OCI-M2 (cell line): ENCODE results near the gene GLI1.
A peak's percentile ranks its signal among the peaks of the same experiment; 100 is the strongest.
"Not testable (repeated sequence)": the region's sequence is repeated elsewhere in the genome, so short reads cannot be mapped to it uniquely, and the experiment has no call there.

ENCODE experiments used
- DNase-seq: peaks from one replicate; lab custom pipeline; 2025; ENCODE audit not compliant: unreplicated experiment; lab: John Stamatoyannopoulos, UW

Gene GLI1

GRCh38 chr12:57441393-57441792 is 18.2 kb upstream of the GLI1 start:
- not testable (repeated sequence) for DNase-seq

- DNase-seq: no peak
Observed at GRCh38 chr12:57441846-57442427, 17.6 kb upstream of the GLI1 start.

GRCh38 chr12:57444337-57444736 is 15.2 kb upstream of the GLI1 start:
- DNase-seq: not testable (repeated sequence)

GRCh38 chr12:57444744-57445143 is 14.8 kb upstream of the GLI1 start:
- no peak for DNase-seq

GRCh38 chr12:57446292-57446960 is 13.2 kb upstream of the GLI1 start:
- no peak for DNase-seq

- DNase-seq: no peak
Observed at GRCh38 chr12:57448669-57449068, 10.9 kb upstream of the GLI1 start.

GRCh38 chr12:57449375-57449774 is 10.2 kb upstream of the GLI1 start:
- no peak for DNase-seq

- no peak for DNase-seq
Observed at GRCh38 chr12:57450057-57450456, 9.5 kb upstream of the GLI1 start.

- DNase-seq: no peak
Observed at GRCh38 chr12:57451233-57451778, 8.3 kb upstream of the GLI1 start.

- DNase-seq: no peak
Observed at GRCh38 chr12:57452181-57452936, 7.2 kb upstream of the GLI1 start.

GRCh38 chr12:57452937-57453509 is 6.6 kb upstream of the GLI1 start:
- DNase-seq: peak; percentile 45

GRCh38 chr12:57454213-57454565 is 5.4 kb upstream of the GLI1 start:
- DNase-seq: no peak

GRCh38 chr12:57454566-57455373 is 4.8 kb upstream of the GLI1 start, which contains the start of gene INHBE:
Gene INHBE (plus strand): TSS chr12:57455307. CDS start chr12:57455537, 230 bp downstream.
- DNase-seq: no peak

- DNase-seq: no peak
Observed at GRCh38 chr12:57455374-57456144, 4.0 kb upstream of the GLI1 start.

GRCh38 chr12:57456145-57456700 is 3.4 kb upstream of the GLI1 start:
- no peak for DNase-seq

GRCh38 chr12:57456737-57457490 is 2.7 kb upstream of the GLI1 start:
- DNase-seq: no peak

GRCh38 chr12:57458665-57459054 is 925 bp upstream of the GLI1 start:
- DNase-seq: no peak

- peak; percentile 56 for DNase-seq
Observed at GRCh38 chr12:57459055-57459749, 383 bp upstream of the GLI1 start.

- no peak for DNase-seq
Observed at GRCh38 chr12:57460468-57460784, 841 bp downstream of the GLI1 start.
